Activated CD4-positive, CD25-positive, alpha-beta regulatory T cell (primary cell): ENCODE measurements around the gene TCF12.

Source experiments
- DNase-seq, 4 experiments: peaks; one replicate each; lab custom pipeline; 2025; lab: John Stamatoyannopoulos, UW

TCF12 gene

GRCh38 chr15:57253082-57253481 lies 334.6 kb downstream of the TCF12 start:
- no peak for DNase-seq

GRCh38 chr15:57253500-57253899 lies 335.1 kb downstream of the TCF12 start:
- DNase-seq: no peak

- no peak for DNase-seq
Measured at GRCh38 chr15:57255751-57256341, 337.4 kb downstream of the TCF12 start.

GRCh38 chr15:57256939-57257338 lies 338.5 kb downstream of the TCF12 start:
- DNase-seq: no peak

- no peak for DNase-seq
Measured at GRCh38 chr15:57259568-57260040, 341.2 kb downstream of the TCF12 start.

GRCh38 chr15:57263520-57263919 lies 345.1 kb downstream of the TCF12 start:
- DNase-seq: no peak

GRCh38 chr15:57272771-57273357 lies 354.4 kb downstream of the TCF12 start:
- no peak for DNase-seq

GRCh38 chr15:57273402-57273801 lies 355.0 kb downstream of the TCF12 start:
- no peak for DNase-seq

- no peak for DNase-seq
Measured at GRCh38 chr15:57278439-57278838, 360.0 kb downstream of the TCF12 start.

GRCh38 chr15:57280464-57280863 lies 362.0 kb downstream of the TCF12 start:
- no peak for DNase-seq

- DNase-seq: no peak
Measured at GRCh38 chr15:57281321-57281720, 362.9 kb downstream of the TCF12 start.

GRCh38 chr15:57282686-57283085 lies 364.2 kb downstream of the TCF12 start:
- DNase-seq: no peak

GRCh38 chr15:57283774-57284503 lies 365.5 kb downstream of the TCF12 start:
- DNase-seq: no peak

GRCh38 chr15:57284535-57284934 lies 366.1 kb downstream of the TCF12 start:
- DNase-seq: no peak

- DNase-seq: no peak
Measured at GRCh38 chr15:57285386-57285785, 366.9 kb downstream of the TCF12 start.

- no peak for DNase-seq
Measured at GRCh38 chr15:57286446-57287122, 368.1 kb downstream of the TCF12 start.

- DNase-seq: no peak
Measured at GRCh38 chr15:57287123-57287521, 368.7 kb downstream of the TCF12 start.

GRCh38 chr15:57288926-57289580 lies 370.6 kb downstream of the TCF12 start:
- DNase-seq: no peak

GRCh38 chr15:57290187-57290586 lies 371.7 kb downstream of the TCF12 start:
- DNase-seq: no peak

- no peak for DNase-seq
Measured at GRCh38 chr15:57290826-57291225, 372.4 kb downstream of the TCF12 start.

GRCh38 chr15:57296473-57297162 lies 378.2 kb downstream of the TCF12 start:
- no peak for DNase-seq

GRCh38 chr15:57297163-57297593 lies 378.7 kb downstream of the TCF12 start:
- no peak for DNase-seq
